Heart right ventricle (tissue), 16 donors: ENCODE results near the gene KCNH6. TPM values are rescaled to one million over a fixed set of nuclear protein-coding genes. Genes with fewer than 3 reads are reported as not detected.

Experiments used
- ATAC-seq, 8 donors: fragments of 200-7000 bp; cut with Tn5 transposase; one replicate each; pipeline ENCODE4 v1.9.1; 2020; ENCODE audit warnings: mild to moderate bottlenecking in 8 of 8, moderate library complexity in 8 of 8, moderate number of reproducible peaks in 1 of 8
- DNase-seq, 2 donors: peaks; one replicate each; pipeline ENCODE4 v3.0.0-alpha.2; 2020
- H3K27ac ChIP-seq, 10 donors: fragments of 200-600 bp; sonication (generic) in 2 of 10; one replicate each; pipeline versions ENCODE4 v1.5.0 to v1.8.0; 2020 to 2022; ENCODE audit warnings: mild to moderate bottlenecking in 3 of 10
- H3K27me3 ChIP-seq, 7 donors: fragments of 200-600 bp; one replicate each; pipeline ENCODE4 v1.8.0; 2021 to 2022; ENCODE audit warnings: mild to moderate bottlenecking in 2 of 7
- H3K36me3 ChIP-seq, 9 donors: fragments of 200-600 bp; sonication (generic) in 1 of 9; one replicate each; pipeline versions ENCODE4 v1.5.0 to v1.8.0; 2020 to 2022; ENCODE audit warnings: mild to moderate bottlenecking in 2 of 9
- H3K4me1 ChIP-seq, 9 donors: fragments of 200-600 bp; sonication (generic) in 1 of 9; one replicate each; pipeline versions ENCODE4 v1.5.0 to v1.8.0; 2020 to 2022; ENCODE audit warnings: mild to moderate bottlenecking in 4 of 9
- H3K4me3 ChIP-seq, 10 donors: fragments of 200-600 bp; sonication (generic) in 2 of 10; one replicate each; pipeline versions ENCODE4 v1.5.0 to v1.8.0; 2020 to 2022; ENCODE audit warnings: mild to moderate bottlenecking in 7 of 10, moderate library complexity in 2 of 10
- H3K9me3 ChIP-seq, 11 donors: fragments of 200-600 bp in 10 of 11; sonication (generic) in 2 of 11; one replicate each; pipeline versions ENCODE4 v1.5.0 to v1.8.0; 2013 to 2022; ENCODE audit warnings: mild to moderate bottlenecking in 2 of 11, control low read depth in 1 of 11, moderate library complexity in 1 of 11
- CTCF ChIP-seq, 9 donors: fragments of 200-600 bp; sonication (generic) in 2 of 9; IDR thresholded peaks; one replicate each; pipeline versions ENCODE4 v1.5.0 to v1.8.0; 2021 to 2022; ENCODE audit warnings: antibody characterized with exemption in 9 of 9, mild to moderate bottlenecking in 5 of 9, moderate library complexity in 1 of 9
- WGBS, 2 donors: extraction: QIAGEN DNeasy Blood & Tissue Kit; methylation state at CpG; one replicate each; pipeline ENCODE4 v1.1.7; 2013; ENCODE audit warnings: inconsistent platforms in 1 of 2; 5-methylcytosine and 5-hydroxymethylcytosine counted together
- intact Hi-C, 10 donors: fragments of 100-400 bp; cut with DNase I; formaldehyde crosslinking; loops; one replicate each; pipeline versions ENCODE4 v1.11.1 to v1.14.2; 2022
- polyA plus RNA-seq, 2 donors: library from polyadenylated mRNA; stranded (reverse); fragments of 200-250 nt; gene quantifications; one replicate each; pipeline ENCODE4 v1.2.3, GENCODE V29; 2013
- total RNA-seq, 10 donors: library from RNA; stranded (reverse); fragmentation: NEBNext Ultra II Directional in 3 of 10; extraction: Animal tissue kit (Norgen Biotek cat#: 25700) in 3 of 10; gene quantifications; one replicate each; pipeline versions ENCODE4 v1.2.1 to v1.2.4, GENCODE V29; 2021 to 2023
- donor health status: Arrhythmogenic right ventricular cardiomyopathy.
- donor health status: ischemic (EF 13 %, LVEDD 7.1; RV severe dilation, severe dysfunction).
- donor health status: healthy with polysubstance abuse.
- donor health status: DM: no; HTN: yes; CAD: no.
- donor health status: DM: no; HTN: no; CAD: no.
- donor health status: ischemic (EF 25% LVEDD 6.9; RV normal size, moderate dysfunction).
- donor health status: ischemic (EF 25% LVEDD 5.7; RV mildly dilated, moderate dysfunction).
- donor health status: healthy.
- donor health status: DM: yes; HTN: yes; CAD: no.
- donor health status: Ischemic cardiomyopathy.
- donor health status: ischemic (EF 35%, LVEDD 5.7; RV mildly dilated, moderate dysfunction).
- donor health status: nonischemic (EF 11% LVEDD 7.7; RV severe dilation, severe dysfunction).
- donor health status: DM: yes; HTN: yes; CAD: no.
- donor health status: PGD.
- donor health status: ischemic (EF 29% LVEDD 5.4; RV normal size, mild dysfunction).
- donor health status: nonischemic (EF 23%, LVEDD 6.1; RV moderate dilation, normal function).

The KCNH6 gene
- total and polyA plus RNA-seq, 12 donors: 0.11 TPM; not detected in 11

- H3K36me3 ChIP-seq: peaks cover 0 to 8% (median 0%) of the 10 kb centered on the region in 9 donors
- H3K4me1 ChIP-seq: peaks cover 3 to 52% (median 47%) of the 10 kb centered on the region in 9 donors
- peak; percentile 98 to 99 (median 98) for ATAC-seq
- H3K27ac ChIP-seq: peak within 1 kb of the TSS; percentile 78 to 98 (median 93)
- H3K27me3 ChIP-seq: no peaks in the 10 kb centered on the region
- peak within 1 kb of the TSS; percentile 85 to 100 (median 96) for H3K4me3 ChIP-seq
- WGBS, 2 donors: 0% methylated on average over 72 of the region's 72 CpGs
- no peaks in the 10 kb centered on the region for H3K9me3 ChIP-seq
- TF ChIP-seq CTCF (IDR thresholded peaks at IDR 0.05): peak in 1 of 9 donors; percentile 12
- peak; percentile 97 to 100 for DNase-seq
- intact Hi-C loops: loop anchor here in 3 of 10 donors (5.0 to 10.0 kb wide), 5 partner anchors 55 to 123 kb away; partner anchors contain the start of genes ACE (in 1 of the 3) and TACO1 (in 1 of the 3)
Observed at GRCh38 chr17:63549946-63550816, 27.0 kb downstream of the KCNH6 start, which contains the start of gene DCAF7. Gene DCAF7, plus strand, starts transcription at chr17:63550477. Its CDS starts 201 bp downstream, at chr17:63550678.

GRCh38 chr17:63550817-63551639 lies 27.9 kb downstream of the KCNH6 start:
- DNase-seq (no peak), ATAC-seq (peak; percentile 1 to 58 (median 10))
- Histone ChIP-seq H3K36me3 (peaks cover 0 to 8% (median 0%) of the 10 kb centered on the region in 9 donors), H3K27me3 (no peaks in the 10 kb centered on the region), H3K4me1 (peaks cover 6 to 61% (median 54%) of the 10 kb centered on the region in 9 donors), H3K9me3 (no peaks in the 10 kb centered on the region), H3K4me3 (peak overlapping the region; percentile 85 to 100 (median 96)), H3K27ac (peak overlapping the region; percentile 74 to 98 (median 93))
- intact Hi-C loops: loop anchor here in 2 of 10 donors (5.0 to 10.0 kb wide), 4 partner anchors 54 to 124 kb away; partner anchors contain the start of genes ACE (in 1 of the 2) and TACO1 (in 1 of the 2)
- 0 to 1% methylated on average over 32 of the region's 32 CpGs for WGBS, 2 donors
- TF ChIP-seq CTCF (IDR thresholded peaks at IDR 0.05): no peak

GRCh38 chr17:63552211-63552610 lies 29.1 kb downstream of the KCNH6 start:
- TF ChIP-seq CTCF (IDR thresholded peaks at IDR 0.05): no peak
- H3K9me3 ChIP-seq: peaks cover 0 to 2% (median 0%) of the 10 kb centered on the region in 11 donors
- peak overlapping the region in 7 of 10 donors; percentile 91 to 100 (median 97) for H3K4me3 ChIP-seq
- peaks cover 0 to 8% (median 0%) of the 10 kb centered on the region in 9 donors for H3K36me3 ChIP-seq
- no peaks in the 10 kb centered on the region for H3K27me3 ChIP-seq
- no peak overlapping the region for H3K27ac ChIP-seq
- no peak for ATAC-seq
- H3K4me1 ChIP-seq: peaks cover 6 to 64% (median 56%) of the 10 kb centered on the region in 9 donors
- intact Hi-C loops: loop anchor here in 2 of 10 donors (5.0 to 10.0 kb wide), 4 partner anchors 53 to 125 kb away; partner anchors contain the start of genes ACE (in 1 of the 2) and TACO1 (in 1 of the 2)
- DNase-seq: no peak
- 53 to 60% methylated on average over 6 of the region's 6 CpGs for WGBS, 2 donors
